Esophagus squamous epithelium (tissue), 4 donors: Measurements from ENCODE around the gene FXYD6.

Experiments used
- POLR2A ChIP-seq, 4 donors: fragments of 450-650 bp; IDR thresholded peaks; one replicate each; pipeline ENCODE4 v1.6.1; 2017; ENCODE audit warnings: antibody characterized with exemption in 4 of 4, mild to moderate bottlenecking in 4 of 4, moderate library complexity in 3 of 4
- TF ChIP-seq, protein P1 (sequence below), 6 experiments: fragments of 450-650 bp in 4 of 6; fragments of 200-600 bp in 2 of 6; sonication (generic) in 2 of 6; IDR thresholded peaks; one replicate each; pipeline ENCODE4 v1.5.1; 2016 to 2019; ENCODE audit warnings: antibody characterized with exemption in 6 of 6, mild to moderate bottlenecking in 4 of 6, moderate library complexity in 4 of 6

GRCh38 chr11:117829369-117829725 lies 47.1 kb downstream of the FXYD6 start:
- TF ChIP-seq, protein P1, sequence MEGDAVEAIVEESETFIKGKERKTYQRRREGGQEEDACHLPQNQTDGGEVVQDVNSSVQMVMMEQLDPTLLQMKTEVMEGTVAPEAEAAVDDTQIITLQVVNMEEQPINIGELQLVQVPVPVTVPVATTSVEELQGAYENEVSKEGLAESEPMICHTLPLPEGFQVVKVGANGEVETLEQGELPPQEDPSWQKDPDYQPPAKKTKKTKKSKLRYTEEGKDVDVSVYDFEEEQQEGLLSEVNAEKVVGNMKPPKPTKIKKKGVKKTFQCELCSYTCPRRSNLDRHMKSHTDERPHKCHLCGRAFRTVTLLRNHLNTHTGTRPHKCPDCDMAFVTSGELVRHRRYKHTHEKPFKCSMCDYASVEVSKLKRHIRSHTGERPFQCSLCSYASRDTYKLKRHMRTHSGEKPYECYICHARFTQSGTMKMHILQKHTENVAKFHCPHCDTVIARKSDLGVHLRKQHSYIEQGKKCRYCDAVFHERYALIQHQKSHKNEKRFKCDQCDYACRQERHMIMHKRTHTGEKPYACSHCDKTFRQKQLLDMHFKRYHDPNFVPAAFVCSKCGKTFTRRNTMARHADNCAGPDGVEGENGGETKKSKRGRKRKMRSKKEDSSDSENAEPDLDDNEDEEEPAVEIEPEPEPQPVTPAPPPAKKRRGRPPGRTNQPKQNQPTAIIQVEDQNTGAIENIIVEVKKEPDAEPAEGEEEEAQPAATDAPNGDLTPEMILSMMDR (IDR thresholded peaks at IDR 0.05) = no peak
- TF ChIP-seq POLR2A (IDR thresholded peaks at IDR 0.05) = no peak
